B cell (primary cell): ENCODE results near the gene CRISPLD2. TPM values are rescaled to one million over a fixed set of nuclear protein-coding genes. Genes with fewer than 3 reads are reported as not detected.

Experiments used
- ATAC-seq: fragments of 200-7000 bp; cut with Tn5 transposase; one replicate; pipeline ENCODE4 v1.10.0; 2021; ENCODE audit warnings: low read depth, mild to moderate bottlenecking, moderate number of reproducible peaks, moderate library complexity
- CTCF ChIA-PET: fragments of 350-600 bp; sonication (Branson Sonifier 250); formaldehyde crosslinking; loops from one replicate; lab custom pipeline; 2021; ENCODE audit warnings: antibody characterized with exemption, inconsistent platforms; lab: Charles Lee
- POLR2A ChIA-PET: fragments of 350-600 bp; sonication (Branson Sonifier 250); formaldehyde crosslinking; loops from one replicate; lab custom pipeline; 2021; ENCODE audit warnings: antibody characterized with exemption; lab: Charles Lee
- DNase-seq: peaks from one replicate; pipeline ENCODE4 v3.0.0; 2013
- H2AFZ ChIP-seq: 2 replicates; pipeline ENCODE4 v1.6.1; 2012; ENCODE audit warnings: mild to moderate bottlenecking, low read depth, low read length; ENCODE audit not compliant: insufficient read depth, poor library complexity, severe bottlenecking
- H3K27ac ChIP-seq, 2 donors: 1 replicate in 1 of 2; 2 replicates in 1 of 2; pipeline ENCODE4 v1.5.1; 2012 to 2013; ENCODE audit warnings: low read length in 2 of 2, mild to moderate bottlenecking in 2 of 2, moderate library complexity in 1 of 2
- H3K27me3 ChIP-seq, 4 experiments: fragments of 200-600 bp in 1 of 4; sonication (generic) in 1 of 4; replicated peaks in 1 of 4; 1 replicate in 2 of 4; 2 replicates in 2 of 4; pipeline versions ENCODE4 v1.6.1 to v1.7.0; 2013 to 2016; ENCODE audit warnings: low read length in 3 of 4, mild to moderate bottlenecking in 2 of 4, mixed read lengths in 1 of 4, moderate library complexity in 1 of 4; ENCODE audit not compliant: insufficient read depth in 4 of 4, control insufficient read depth in 3 of 4; ENCODE audit errors: control extremely low read depth in 1 of 4
- H3K36me3 ChIP-seq, 2 experiments: replicated peaks in 1 of 2; 1 replicate in 1 of 2; 2 replicates in 1 of 2; pipeline versions ENCODE4 v1.6.1 to v1.7.1; 2013; ENCODE audit warnings: low read length in 1 of 2; ENCODE audit not compliant: insufficient read depth in 2 of 2, control insufficient read depth in 1 of 2; ENCODE audit errors: control extremely low read depth in 1 of 2, extremely low read depth in 1 of 2
- H3K4me1 ChIP-seq, 2 donors: fragments of 200-600 bp in 1 of 2; sonication (generic) in 1 of 2; 1 replicate in 1 of 2; 2 replicates in 1 of 2; pipeline versions ENCODE4 v1.5.1 to v1.6.1; 2013 to 2017; ENCODE audit warnings: low read length in 2 of 2; ENCODE audit not compliant: control insufficient read depth in 2 of 2, insufficient read depth in 2 of 2
- H3K4me2 ChIP-seq: replicated peaks from 2 replicates; pipeline ENCODE3; 2012; ENCODE audit warnings: mild to moderate bottlenecking, low read depth, low read length; ENCODE audit not compliant: poor library complexity, severe bottlenecking
- H3K4me3 ChIP-seq, 5 experiments: fragments of 200-600 bp in 1 of 5; sonication (generic) in 1 of 5; 1 replicate in 3 of 5; 2 replicates in 2 of 5; pipeline versions ENCODE4 v1.5.1 to v1.7.0; 2011 to 2016; ENCODE audit warnings: low read length in 4 of 5, mild to moderate bottlenecking in 4 of 5, low read depth in 2 of 5, control low read depth in 1 of 5, moderate library complexity in 1 of 5; ENCODE audit not compliant: insufficient read depth in 1 of 5; ENCODE audit errors: control extremely low read depth in 1 of 5, extremely low read depth in 1 of 5
- H3K79me2 ChIP-seq: fragments of 200-600 bp; sonication (generic); one replicate; pipeline ENCODE4 v1.6.0; 2016; ENCODE audit warnings: low read length; ENCODE audit not compliant: control insufficient read depth, insufficient read depth
- H3K9ac ChIP-seq: fragments of 200-600 bp; sonication (generic); 2 replicates; pipeline ENCODE4 v1.6.1; 2017; ENCODE audit warnings: mild to moderate bottlenecking, low read length, moderate library complexity
- H3K9me3 ChIP-seq, 3 donors: one replicate each; pipeline versions ENCODE4 v1.6.1 to v1.7.1; 2013; ENCODE audit warnings: low read length in 2 of 3; ENCODE audit not compliant: control insufficient read depth in 2 of 3, insufficient read depth in 1 of 3; ENCODE audit errors: control extremely low read depth in 1 of 3
- H4K20me1 ChIP-seq: 2 replicates; pipeline ENCODE4 v1.6.0; 2012; ENCODE audit warnings: mild to moderate bottlenecking, low read length; ENCODE audit not compliant: insufficient read depth, control insufficient read depth, poor library complexity, severe bottlenecking
- H3K27ac Mint-ChIP-seq: one replicate; pipeline ENCODE4 v1.8.0; 2021; ENCODE audit warnings: mixed read lengths
- H3K27me3 Mint-ChIP-seq: one replicate; pipeline ENCODE4 v1.8.0; 2021; ENCODE audit warnings: mixed read lengths
- H3K4me1 Mint-ChIP-seq: one replicate; pipeline ENCODE4 v1.8.0; 2021; ENCODE audit warnings: mixed read lengths
- H3K4me3 Mint-ChIP-seq: one replicate; pipeline ENCODE4 v1.8.0; 2021; ENCODE audit warnings: mixed read lengths
- H3K9me3 Mint-ChIP-seq: one replicate; pipeline ENCODE4 v1.8.0; 2022; ENCODE audit warnings: mixed read lengths; ENCODE audit not compliant: insufficient read depth
- CTCF ChIP-seq: fragments of 200-600 bp; IDR thresholded peaks from one replicate; pipeline ENCODE4 v1.8.0; 2022; ENCODE audit warnings: antibody characterized with exemption, mild to moderate bottlenecking
- EZH2 ChIP-seq: IDR thresholded peaks from 2 replicates; pipeline ENCODE4 v1.6.1; 2012; ENCODE audit warnings: borderline replicate concordance, low read depth, mild to moderate bottlenecking, moderate library complexity, low read length; ENCODE audit not compliant: insufficient read depth, poor library complexity, severe bottlenecking
- WGBS: methylation state at CpG from one replicate; pipeline ENCODE4 v1.1.5; 2013; ENCODE audit warnings: missing lambda C conversion rate; ENCODE audit not compliant: insufficient coverage; 5-methylcytosine and 5-hydroxymethylcytosine counted together
- intact Hi-C: fragments of 100-400 bp; cut with micrococcal nuclease; formaldehyde crosslinking; loops from one replicate; pipeline ENCODE4 v1.10.0; 2022
- polyA plus RNA-seq: library from polyadenylated mRNA; depleted of rRNA; stranded (reverse); fragments of >200 nt; gene quantifications from 2 replicates; pipeline ENCODE4 v1.2.3, GENCODE V29; 2012
- total RNA-seq, 2 donors: library from RNA; stranded (reverse); fragments of 120-200 nt in 1 of 2; gene quantifications; 1 replicate in 1 of 2; 2 replicates in 1 of 2; pipeline versions ENCODE4 v1.2.3 to v1.2.4, GENCODE V29; 2013 to 2022

CRISPLD2 gene
- total and polyA plus RNA-seq, 2 donors (not counting 1 experiment from before 2014, with no cell fraction given) = 0.25 to 0.37 TPM

GRCh38 chr16:84780063-84780462, 39.7 kb upstream of the CRISPLD2 start:
- H3K36me3 ChIP-seq = peaks cover 2 to 48% of the 10 kb centered on the region in 2 experiments
- no peak for ATAC-seq
- H3K9me3 Mint-ChIP-seq = no peaks in the 10 kb centered on the region
- H3K4me3 Mint-ChIP-seq = no peak overlapping the region
- H3K4me2 ChIP-seq = no peak overlapping the region
- intact Hi-C loops = no loop called here
- H3K27me3 Mint-ChIP-seq = no peaks in the 10 kb centered on the region
- no peaks in the 10 kb centered on the region for H3K79me2 ChIP-seq
- no peaks in the 10 kb centered on the region for H3K9me3 ChIP-seq
- no peaks in the 10 kb centered on the region for H3K4me1 ChIP-seq
- POLR2A ChIA-PET = no interaction called here
- H3K27ac ChIP-seq = no peak overlapping the region
- no peak overlapping the region for H3K9ac ChIP-seq
- no peak overlapping the region for H2AFZ ChIP-seq
- H3K27me3 ChIP-seq = no peaks in the 10 kb centered on the region
- DNase-seq = no peak
- WGBS = 96% methylated on average over 4 of the region's 11 CpGs
- peaks cover 7% of the 10 kb centered on the region for H4K20me1 ChIP-seq
- no peaks in the 10 kb centered on the region for H3K4me1 Mint-ChIP-seq
- TF ChIP-seq EZH2 = no peak
- H3K4me3 ChIP-seq = no peak overlapping the region
- H3K27ac Mint-ChIP-seq = no peak overlapping the region
- CTCF ChIA-PET = no interaction called here

- Histone ChIP-seq H3K4me3 (no peak overlapping the region), H3K4me1 (no peaks in the 10 kb centered on the region), H3K9me3 (no peaks in the 10 kb centered on the region), H3K79me2 (no peaks in the 10 kb centered on the region), H2AFZ (no peak overlapping the region), H3K27ac (no peak overlapping the region), H3K9ac (no peak overlapping the region), H3K4me2 (no peak overlapping the region), H4K20me1 (peaks cover 6% of the 10 kb centered on the region), H3K27me3 (no peaks in the 10 kb centered on the region), H3K36me3 (peaks cover 2 to 41% of the 10 kb centered on the region in 2 experiments)
- ATAC-seq = no peak
- CTCF ChIA-PET = no interaction called here
- Mint-ChIP-seq H3K27me3 (no peaks in the 10 kb centered on the region), H3K9me3 (no peaks in the 10 kb centered on the region), H3K4me3 (no peak overlapping the region), H3K4me1 (no peaks in the 10 kb centered on the region), H3K27ac (peak overlapping the region; percentile 11)
- DNase-seq = no peak
- POLR2A ChIA-PET = no interaction called here
- 97% methylated on average over 10 of the region's 12 CpGs for WGBS
- intact Hi-C loops = no loop called here
- no peak for TF ChIP-seq EZH2
- TF ChIP-seq CTCF = no peak
These were observed 39.0 kb upstream of the CRISPLD2 start for GRCh38 chr16:84780544-84781376.
